H1 (cell line): ENCODE measurements around the gene NOS1AP. TPM values are rescaled to one million over a fixed set of nuclear protein-coding genes. Genes with fewer than 3 reads are reported as not detected.

Experiments used
- CHD7 ChIP-seq: fragments of 300-600 bp; sonication (generic); IDR thresholded peaks from 2 replicates; pipeline ENCODE4 v1.7.1; 2012; ENCODE audit warnings: low read length, moderate library complexity, mild to moderate bottlenecking, inconsistent platforms; ENCODE audit not compliant: insufficient replicate concordance
- polyA plus RNA-seq, 7 experiments: library from polyadenylated mRNA; depleted of rRNA in 3 of 7; stranded (reverse) in 5 of 7; unstranded in 2 of 7; fragments of >200 nt in 5 of 7; fragments of 200-250 nt in 2 of 7; gene quantifications; 1 replicate in 5 of 7; 2 replicates in 1 of 7; 4 replicates in 1 of 7; pipeline versions ENCODE4 v1.2.1 to v1.2.3, GENCODE V29; 2011 to 2013; ENCODE audit warnings: missing spikeins in 2 of 7, mixed read lengths in 2 of 7
- total RNA-seq: library from RNA; stranded (reverse); fragmentation: NEBNext Ultra II Directional; extraction: Animal tissue kit (Norgen Biotek cat#: 25700); gene quantifications from 2 replicates; pipeline ENCODE4 v1.2.1, GENCODE V29; 2021

Gene NOS1AP
- total and polyA plus RNA-seq, 2 of the 8 experiments (the other 6 are each of a cell fraction or from before 2014, with no cell fraction given): 2.4 to 12.1 TPM

- TF ChIP-seq CHD7: no peak
These were observed 318.0 kb downstream of the NOS1AP start (continued) for GRCh38 chr1:162387226-162388082.
